Measurements from ENCODE around the gene CCDC51. TPM values are rescaled to one million over a fixed set of nuclear protein-coding genes. Genes with fewer than 3 reads are reported as not detected.
A peak's percentile ranks its signal among the peaks of the same experiment; 100 is the strongest.

Gene CCDC51
- polyA plus RNA-seq, 1 donor from 2014 or later = 27.2 TPM

DNA sequence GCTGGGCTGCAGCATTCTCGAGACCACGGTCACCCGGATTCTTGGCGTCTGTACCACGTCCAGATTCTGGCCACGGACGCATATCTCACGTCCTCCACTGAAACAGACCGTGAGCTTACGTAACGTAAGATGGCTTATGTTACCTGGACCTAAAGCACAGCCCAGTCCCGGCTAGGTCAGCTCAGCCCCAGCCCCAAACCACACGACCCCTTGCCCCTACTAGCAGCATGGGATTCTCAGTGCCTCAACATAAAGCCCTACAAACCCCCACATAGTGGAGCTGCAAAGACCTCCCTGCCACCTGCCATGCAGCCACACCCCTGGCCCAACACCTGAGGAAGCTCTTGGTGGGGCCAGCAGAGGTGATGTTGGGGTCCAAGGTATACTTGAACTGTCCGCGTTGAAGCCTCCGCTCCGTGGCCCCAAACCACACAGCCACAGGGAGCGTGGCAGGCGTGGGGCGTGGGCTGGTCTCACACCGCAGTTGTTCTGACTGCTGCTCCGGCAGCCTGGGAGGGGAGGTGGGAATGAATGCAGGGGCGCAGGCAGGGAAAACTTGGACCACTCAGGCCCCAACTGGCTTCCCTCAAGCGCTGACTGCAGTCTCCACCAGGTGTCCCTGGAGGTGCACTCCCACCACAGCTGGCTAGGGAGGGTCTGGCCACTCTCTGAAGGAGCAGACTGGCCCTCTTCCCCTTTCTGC lies 24.5 kb downstream of the CCDC51 start:
- H3K79me2 ChIP-seq (replicated peaks; ENCODE audit: insufficient read depth, low read length) = no peaks in the 10 kb centered on the region
- H3K4me3 ChIP-seq (ENCODE audit: low read length) = no peak overlapping the region
- H3K9ac ChIP-seq (ENCODE audit: low read length) = no peak overlapping the region
- no peaks in the 10 kb centered on the region for H3K36me3 ChIP-seq (ENCODE audit: insufficient read depth, low read length)
- H2AFZ ChIP-seq (ENCODE audit: low read depth, low read length) = no peak overlapping the region
- no peak overlapping the region for H3K27ac ChIP-seq (ENCODE audit: low read length)
- H3K9me2 ChIP-seq (ENCODE audit: insufficient read depth, low read length) = no peaks in the 10 kb centered on the region
- no peaks in the 10 kb centered on the region for H3F3A ChIP-seq (ENCODE audit: insufficient read depth, low read length, poor library complexity, severe bottlenecking)
- no peaks in the 10 kb centered on the region for H3K9me3 ChIP-seq (ENCODE audit: low read length)
- no peak overlapping the region for H3K4me2 ChIP-seq (ENCODE audit: low read length)
- H3K27me3 ChIP-seq (ENCODE audit: insufficient read depth, low read depth, low read length) = no peaks in the 10 kb centered on the region
- no peaks in the 10 kb centered on the region for H4K20me1 ChIP-seq (ENCODE audit: insufficient read depth)
- no peak for TF ChIP-seq TAF1 (IDR thresholded peaks at IDR 0.05; ENCODE audit: low read depth)
- no peak for TF ChIP-seq POLR2AphosphoS5 (IDR thresholded peaks at IDR 0.05)
- no peak for TF ChIP-seq EZH2 (IDR thresholded peaks at IDR 0.05; ENCODE audit: borderline replicate concordance, insufficient read depth, low read length, poor library complexity, severe bottlenecking)
- TF ChIP-seq, protein P1, sequence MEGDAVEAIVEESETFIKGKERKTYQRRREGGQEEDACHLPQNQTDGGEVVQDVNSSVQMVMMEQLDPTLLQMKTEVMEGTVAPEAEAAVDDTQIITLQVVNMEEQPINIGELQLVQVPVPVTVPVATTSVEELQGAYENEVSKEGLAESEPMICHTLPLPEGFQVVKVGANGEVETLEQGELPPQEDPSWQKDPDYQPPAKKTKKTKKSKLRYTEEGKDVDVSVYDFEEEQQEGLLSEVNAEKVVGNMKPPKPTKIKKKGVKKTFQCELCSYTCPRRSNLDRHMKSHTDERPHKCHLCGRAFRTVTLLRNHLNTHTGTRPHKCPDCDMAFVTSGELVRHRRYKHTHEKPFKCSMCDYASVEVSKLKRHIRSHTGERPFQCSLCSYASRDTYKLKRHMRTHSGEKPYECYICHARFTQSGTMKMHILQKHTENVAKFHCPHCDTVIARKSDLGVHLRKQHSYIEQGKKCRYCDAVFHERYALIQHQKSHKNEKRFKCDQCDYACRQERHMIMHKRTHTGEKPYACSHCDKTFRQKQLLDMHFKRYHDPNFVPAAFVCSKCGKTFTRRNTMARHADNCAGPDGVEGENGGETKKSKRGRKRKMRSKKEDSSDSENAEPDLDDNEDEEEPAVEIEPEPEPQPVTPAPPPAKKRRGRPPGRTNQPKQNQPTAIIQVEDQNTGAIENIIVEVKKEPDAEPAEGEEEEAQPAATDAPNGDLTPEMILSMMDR (IDR thresholded peaks at IDR 0.05; ENCODE audit: poor library complexity, severe bottlenecking) = no peak
- no peak for TF ChIP-seq SMC3 (conservative IDR thresholded peaks at IDR 0.05; ENCODE audit: poor library complexity)
- TF ChIP-seq RAD21 (conservative IDR thresholded peaks at IDR 0.05) = no peak
- no peak for TF ChIP-seq MXI1 (conservative IDR thresholded peaks at IDR 0.05; ENCODE audit: poor library complexity, severe bottlenecking)
- TF ChIP-seq, protein P2, sequence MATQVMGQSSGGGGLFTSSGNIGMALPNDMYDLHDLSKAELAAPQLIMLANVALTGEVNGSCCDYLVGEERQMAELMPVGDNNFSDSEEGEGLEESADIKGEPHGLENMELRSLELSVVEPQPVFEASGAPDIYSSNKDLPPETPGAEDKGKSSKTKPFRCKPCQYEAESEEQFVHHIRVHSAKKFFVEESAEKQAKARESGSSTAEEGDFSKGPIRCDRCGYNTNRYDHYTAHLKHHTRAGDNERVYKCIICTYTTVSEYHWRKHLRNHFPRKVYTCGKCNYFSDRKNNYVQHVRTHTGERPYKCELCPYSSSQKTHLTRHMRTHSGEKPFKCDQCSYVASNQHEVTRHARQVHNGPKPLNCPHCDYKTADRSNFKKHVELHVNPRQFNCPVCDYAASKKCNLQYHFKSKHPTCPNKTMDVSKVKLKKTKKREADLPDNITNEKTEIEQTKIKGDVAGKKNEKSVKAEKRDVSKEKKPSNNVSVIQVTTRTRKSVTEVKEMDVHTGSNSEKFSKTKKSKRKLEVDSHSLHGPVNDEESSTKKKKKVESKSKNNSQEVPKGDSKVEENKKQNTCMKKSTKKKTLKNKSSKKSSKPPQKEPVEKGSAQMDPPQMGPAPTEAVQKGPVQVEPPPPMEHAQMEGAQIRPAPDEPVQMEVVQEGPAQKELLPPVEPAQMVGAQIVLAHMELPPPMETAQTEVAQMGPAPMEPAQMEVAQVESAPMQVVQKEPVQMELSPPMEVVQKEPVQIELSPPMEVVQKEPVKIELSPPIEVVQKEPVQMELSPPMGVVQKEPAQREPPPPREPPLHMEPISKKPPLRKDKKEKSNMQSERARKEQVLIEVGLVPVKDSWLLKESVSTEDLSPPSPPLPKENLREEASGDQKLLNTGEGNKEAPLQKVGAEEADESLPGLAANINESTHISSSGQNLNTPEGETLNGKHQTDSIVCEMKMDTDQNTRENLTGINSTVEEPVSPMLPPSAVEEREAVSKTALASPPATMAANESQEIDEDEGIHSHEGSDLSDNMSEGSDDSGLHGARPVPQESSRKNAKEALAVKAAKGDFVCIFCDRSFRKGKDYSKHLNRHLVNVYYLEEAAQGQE (IDR thresholded peaks at IDR 0.05; ENCODE audit: borderline replicate concordance) = no peak
- TF ChIP-seq EP300 (conservative IDR thresholded peaks at IDR 0.05; ENCODE audit: poor library complexity, severe bottlenecking) = no peak

DNA sequence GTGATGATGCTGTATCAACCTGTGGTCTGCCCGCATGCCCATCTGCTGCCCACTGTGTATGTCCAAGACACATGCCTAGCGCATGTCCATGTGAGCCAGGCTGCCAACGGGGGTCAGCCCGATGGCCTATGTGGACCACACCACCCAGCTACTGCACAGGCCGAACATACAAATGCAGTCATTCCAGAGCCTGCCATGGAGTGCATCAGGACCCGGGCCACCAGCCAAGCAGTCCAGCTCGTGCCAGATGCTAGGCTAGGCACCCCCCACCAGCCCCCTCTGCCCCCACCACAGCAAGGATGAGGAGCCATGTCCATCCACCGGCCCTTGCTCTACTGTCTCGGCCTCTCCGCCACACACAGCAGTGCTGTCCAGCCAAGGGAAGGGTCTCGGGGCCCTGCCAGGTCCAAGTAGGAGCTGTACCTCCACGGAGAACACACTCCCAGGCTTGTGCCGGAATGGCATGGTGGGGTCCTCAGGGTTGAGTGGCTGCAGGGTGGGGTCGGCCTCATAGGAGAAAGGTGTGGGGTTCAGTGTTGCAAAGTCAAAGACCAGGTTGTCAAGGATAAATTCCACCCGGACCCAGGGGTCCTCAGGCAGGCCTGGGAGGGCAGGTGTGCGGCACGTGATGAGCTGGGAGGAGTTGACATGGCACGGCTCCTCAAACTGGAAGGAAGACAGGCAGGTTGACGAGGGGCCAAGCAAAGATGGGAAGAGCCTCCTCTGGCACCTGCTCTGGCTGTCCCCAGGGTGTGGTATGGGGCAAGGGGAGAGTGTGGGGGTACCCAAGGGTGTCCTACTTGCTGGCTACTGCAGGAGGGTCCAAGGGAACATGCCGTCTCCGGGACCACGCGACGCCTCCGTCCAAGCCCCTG lies 25.3 kb downstream of the CCDC51 start:
- Histone ChIP-seq H4K20me1 (ENCODE audit: insufficient read depth) (no peaks in the 10 kb centered on the region), H3K36me3 (ENCODE audit: insufficient read depth, low read length) (no peaks in the 10 kb centered on the region), H3K9ac (ENCODE audit: low read length) (no peak overlapping the region)

More for the DNA sequence above, 25.3 kb downstream of the CCDC51 start:
- Histone ChIP-seq H3K4me2 (ENCODE audit: low read length) (no peak overlapping the region), H3K9me2 (ENCODE audit: insufficient read depth, low read length) (no peaks in the 10 kb centered on the region), H3K79me2 (replicated peaks; ENCODE audit: insufficient read depth, low read length) (no peaks in the 10 kb centered on the region), H3K9me3 (ENCODE audit: low read length) (no peaks in the 10 kb centered on the region), H3K27me3 (ENCODE audit: insufficient read depth, low read depth, low read length) (no peaks in the 10 kb centered on the region), H3K4me3 (ENCODE audit: low read length) (no peak overlapping the region), H2AFZ (ENCODE audit: low read depth, low read length) (no peak overlapping the region), H3K27ac (ENCODE audit: low read length) (no peak overlapping the region), H3F3A (ENCODE audit: insufficient read depth, low read length, poor library complexity, severe bottlenecking) (no peaks in the 10 kb centered on the region)
- peak; percentile 9 for TF ChIP-seq POLR2AphosphoS5 (IDR thresholded peaks at IDR 0.05)
- TF ChIP-seq, protein P2 (IDR thresholded peaks at IDR 0.05; ENCODE audit: borderline replicate concordance) = no peak
- TF ChIP-seq EZH2 (IDR thresholded peaks at IDR 0.05; ENCODE audit: borderline replicate concordance, insufficient read depth, low read length, poor library complexity, severe bottlenecking) = no peak
